Esophagus muscularis mucosa (tissue), 4 donors: ENCODE results near the gene ASTN2. TPM values are rescaled to one million over a fixed set of nuclear protein-coding genes. Genes with fewer than 3 reads are reported as not detected.

ENCODE experiments used
- DNase-seq: peaks from one replicate; pipeline ENCODE4 v3.0.0-alpha.2; 2017; ENCODE audit errors: extremely low spot score
- H3K27ac ChIP-seq, 4 donors: fragments of 200-600 bp; sonication (generic); replicated peaks in 1 of 4; 1 replicate in 3 of 4; 2 replicates in 1 of 4; pipeline ENCODE4 v1.5.1; 2016 to 2019; ENCODE audit warnings: mild to moderate bottlenecking in 1 of 4
- H3K27me3 ChIP-seq, 4 donors: fragments of 200-600 bp; sonication (generic); one replicate each; pipeline versions ENCODE4 v1.5.1 to v1.6.0; 2016 to 2019
- H3K36me3 ChIP-seq, 4 donors: fragments of 200-600 bp; sonication (generic); one replicate each; pipeline ENCODE4 v1.5.1; 2016 to 2019
- H3K4me1 ChIP-seq, 4 donors: fragments of 200-600 bp; sonication (generic); one replicate each; pipeline ENCODE4 v1.5.1; 2016 to 2019
- H3K4me3 ChIP-seq, 4 donors: fragments of 200-600 bp; sonication (generic); 1 replicate in 2 of 4; 2 replicates in 2 of 4; pipeline ENCODE4 v1.5.1; 2016 to 2019; ENCODE audit warnings: mild to moderate bottlenecking in 4 of 4, moderate library complexity in 1 of 4
- H3K9me3 ChIP-seq, 4 donors: fragments of 200-600 bp; sonication (generic); 1 replicate in 3 of 4; 2 replicates in 1 of 4; pipeline ENCODE4 v1.5.1; 2016 to 2019
- CTCF ChIP-seq, 3 experiments: fragments of 200-600 bp in 2 of 3; fragments of 450-650 bp in 1 of 3; sonication (generic) in 2 of 3; IDR thresholded peaks; one replicate each; pipeline ENCODE4 v1.5.1; 2017 to 2019; ENCODE audit warnings: antibody characterized with exemption in 3 of 3, mild to moderate bottlenecking in 2 of 3, moderate library complexity in 1 of 3
- EP300 ChIP-seq: sonication (generic); formaldehyde crosslinking; IDR thresholded peaks from one replicate; pipeline ENCODE4 v1.6.1; 2017; ENCODE audit warnings: antibody characterized with exemption
- POLR2A ChIP-seq: fragments of 450-650 bp; IDR thresholded peaks from one replicate; pipeline ENCODE4 v1.6.1; 2017; ENCODE audit warnings: antibody characterized with exemption, moderate library complexity, mild to moderate bottlenecking, low read depth
- POLR2AphosphoS5 ChIP-seq, 2 donors: sonication (generic); formaldehyde crosslinking; IDR thresholded peaks; one replicate each; pipeline ENCODE4 v1.6.1; 2017; ENCODE audit warnings: antibody characterized with exemption in 2 of 2
- WGBS: methylation state at CpG from one replicate; pipeline ENCODE4 v1.1.5; 2018; 5-methylcytosine and 5-hydroxymethylcytosine counted together
- intact Hi-C: fragments of 100-400 bp; cut with DNase I; formaldehyde crosslinking; loops from one replicate; pipeline ENCODE4 v1.15.1; 2023
- total RNA-seq, 4 donors: library from RNA; depleted of rRNA; stranded (reverse); fragments of >200 nt; gene quantifications; one replicate each; pipeline versions ENCODE4 v1.1.0 to v1.2.1, GENCODE V29; 2016

The ASTN2 gene
- total RNA-seq, 4 donors from 2014 or later = 4.2 to 6.9 (median 5.5) TPM

- intact Hi-C loops = no loop called here
- Histone ChIP-seq H3K4me1 (peaks cover 0 to 7% (median 0%) of the 10 kb centered on the region in 4 donors), H3K36me3 (no peaks in the 10 kb centered on the region), H3K27me3 (peaks cover 0 to 9% (median 0%) of the 10 kb centered on the region in 4 donors), H3K9me3 (no peaks in the 10 kb centered on the region), H3K27ac (no peak overlapping the region), H3K4me3 (no peak overlapping the region)
- no peak for DNase-seq
- WGBS = 91% methylated on average over 11 of the region's 11 CpGs
- TF ChIP-seq EP300 (no peak), CTCF (IDR thresholded peaks at IDR 0.05) (no peak), POLR2AphosphoS5 (IDR thresholded peaks at IDR 0.05) (no peak), POLR2A (no peak)
These were observed 450.6 kb downstream of the ASTN2 start for GRCh38 chr9:116964258-116964657.

- Histone ChIP-seq H3K36me3 (no peaks in the 10 kb centered on the region), H3K27ac (no peak overlapping the region), H3K9me3 (no peaks in the 10 kb centered on the region), H3K4me1 (peaks cover 0 to 7% (median 0%) of the 10 kb centered on the region in 4 donors), H3K27me3 (peaks cover 0 to 9% (median 0%) of the 10 kb centered on the region in 4 donors), H3K4me3 (no peak overlapping the region)
- WGBS = 13% methylated on average over 10 of the region's 16 CpGs
- no peak for DNase-seq
- intact Hi-C loops = no loop called here
- TF ChIP-seq POLR2AphosphoS5 (IDR thresholded peaks at IDR 0.05) = no peak
- no peak for TF ChIP-seq EP300
- TF ChIP-seq CTCF (IDR thresholded peaks at IDR 0.05) = no peak
- no peak for TF ChIP-seq POLR2A
These were observed 455.0 kb downstream of the ASTN2 start for GRCh38 chr9:116959809-116960208.

GRCh38 chr9:116958881-116959280, 456.0 kb downstream of the ASTN2 start:
- DNase-seq = no peak
- Histone ChIP-seq H3K4me1 (peaks cover 0 to 7% (median 0%) of the 10 kb centered on the region in 4 donors), H3K27me3 (peaks cover 0 to 9% (median 0%) of the 10 kb centered on the region in 4 donors), H3K27ac (no peak overlapping the region), H3K9me3 (no peaks in the 10 kb centered on the region), H3K4me3 (no peak overlapping the region), H3K36me3 (no peaks in the 10 kb centered on the region)
- TF ChIP-seq EP300 = no peak
- TF ChIP-seq CTCF (IDR thresholded peaks at IDR 0.05) = no peak
- TF ChIP-seq POLR2AphosphoS5 (IDR thresholded peaks at IDR 0.05) = no peak
- TF ChIP-seq POLR2A = no peak
- 67% methylated on average over 5 of the region's 5 CpGs for WGBS
- intact Hi-C loops = no loop called here

GRCh38 chr9:116954731-116955130, 460.1 kb downstream of the ASTN2 start:
- intact Hi-C loops = no loop called here
- WGBS = 82% methylated on average over 2 of the region's 2 CpGs
- Histone ChIP-seq H3K4me1 (peaks cover 0 to 2% (median 0%) of the 10 kb centered on the region in 4 donors), H3K27me3 (no peaks in the 10 kb centered on the region), H3K36me3 (no peaks in the 10 kb centered on the region), H3K4me3 (no peak overlapping the region), H3K9me3 (no peaks in the 10 kb centered on the region), H3K27ac (no peak overlapping the region)
- TF ChIP-seq POLR2AphosphoS5 (IDR thresholded peaks at IDR 0.05) = no peak
- TF ChIP-seq EP300 = no peak
- TF ChIP-seq CTCF (IDR thresholded peaks at IDR 0.05) = no peak
- no peak for TF ChIP-seq POLR2A
- no peak for DNase-seq

- Histone ChIP-seq H3K4me1 (no peaks in the 10 kb centered on the region), H3K9me3 (no peaks in the 10 kb centered on the region), H3K36me3 (no peaks in the 10 kb centered on the region), H3K27me3 (no peaks in the 10 kb centered on the region), H3K27ac (no peak overlapping the region), H3K4me3 (no peak overlapping the region)
- WGBS = 53% methylated on average over 1 of the region's 1 CpG
- TF ChIP-seq POLR2A (no peak), POLR2AphosphoS5 (IDR thresholded peaks at IDR 0.05) (no peak), CTCF (IDR thresholded peaks at IDR 0.05) (no peak), EP300 (no peak)
- intact Hi-C loops = no loop called here
- DNase-seq = no peak
These were observed 461.6 kb downstream of the ASTN2 start for GRCh38 chr9:116953271-116953670.
